Measurements from ENCODE around the gene DNAJA3. TPM values are rescaled to one million over a fixed set of nuclear protein-coding genes. Genes with fewer than 3 reads are reported as not detected.

DNAJA3 gene
- total RNA-seq, 1 donor from 2014 or later: 42.8 TPM

- FAIRE-seq (no peak), DNase-seq (ENCODE audit: low spot score in 2 of 2) (no peak)
These were observed 42.2 kb downstream of the DNAJA3 start for GRCh38 chr16:4467916-4468315.

GRCh38 chr16:4468972-4469371, 43.3 kb downstream of the DNAJA3 start:
- DNase-seq (ENCODE audit: low spot score in 2 of 2) (no peak), FAIRE-seq (no peak)

GRCh38 chr16:4471869-4472268, 46.2 kb downstream of the DNAJA3 start:
- FAIRE-seq (no peak), DNase-seq (ENCODE audit: low spot score in 2 of 2) (no peak)

GRCh38 chr16:4472880-4473279, 47.2 kb downstream of the DNAJA3 start:
- FAIRE-seq (no peak), DNase-seq (ENCODE audit: low spot score in 2 of 2) (no peak)

- no peak for FAIRE-seq
- DNase-seq (ENCODE audit: low spot score in 2 of 2): peak; percentile 78 to 85
These were observed 48.7 kb downstream of the DNAJA3 start, which contains the start of gene NMRAL1 for GRCh38 chr16:4474192-4474961. TSS of gene NMRAL1 (minus strand) at chr16:4474625. CDS start at chr16:4474132, 493 bp downstream.

- peak; percentile 97 for DNase-seq (ENCODE audit: low spot score in 2 of 2)
- no peak for FAIRE-seq
These were observed 50.5 kb downstream of the DNAJA3 start, which contains the start of gene HMOX2 for GRCh38 chr16:4475880-4476788. TSS of gene HMOX2 (plus strand) at chr16:4476398. CDS start at chr16:4505525, 29,127 bp downstream.

- DNase-seq (ENCODE audit: low spot score in 2 of 2): no peak
- FAIRE-seq: no peak
These were observed 52.3 kb downstream of the DNAJA3 start for GRCh38 chr16:4477966-4478365.

GRCh38 chr16:4481526-4481925, 55.9 kb downstream of the DNAJA3 start:
- FAIRE-seq: no peak
- no peak for DNase-seq (ENCODE audit: low spot score in 2 of 2)

- FAIRE-seq: no peak
These were observed 56.3 kb downstream of the DNAJA3 start for GRCh38 chr16:4481963-4482362.

GRCh38 chr16:4486126-4486893, 60.6 kb downstream of the DNAJA3 start:
- no peak for FAIRE-seq
- no peak for DNase-seq (ENCODE audit: low spot score in 2 of 2)

More at GRCh38 chr16:4481963-4482362, 56.3 kb downstream of the DNAJA3 start:
- DNase-seq (ENCODE audit: low spot score in 2 of 2): no peak

- DNase-seq (ENCODE audit: low spot score in 2 of 2) (no peak), FAIRE-seq (no peak)
These were observed 62.4 kb downstream of the DNAJA3 start for GRCh38 chr16:4487955-4488498.

- DNase-seq (ENCODE audit: low spot score in 2 of 2) (no peak), FAIRE-seq (no peak)
These were observed 62.9 kb downstream of the DNAJA3 start for GRCh38 chr16:4488499-4488967.

GRCh38 chr16:4489030-4489429, 63.4 kb downstream of the DNAJA3 start:
- FAIRE-seq (no peak), DNase-seq (ENCODE audit: low spot score in 2 of 2) (no peak)

- DNase-seq (ENCODE audit: low spot score in 2 of 2) (no peak), FAIRE-seq (no peak)
These were observed 66.2 kb downstream of the DNAJA3 start for GRCh38 chr16:4491898-4492297.

- FAIRE-seq (no peak), DNase-seq (ENCODE audit: low spot score in 2 of 2) (no peak)
These were observed 69.2 kb downstream of the DNAJA3 start for GRCh38 chr16:4494746-4495490.

GRCh38 chr16:4495766-4496165, 70.1 kb downstream of the DNAJA3 start:
- FAIRE-seq (no peak), DNase-seq (ENCODE audit: low spot score in 2 of 2) (no peak)

GRCh38 chr16:4496305-4496704, 70.6 kb downstream of the DNAJA3 start:
- DNase-seq (ENCODE audit: low spot score in 2 of 2) (no peak), FAIRE-seq (no peak)

GRCh38 chr16:4498546-4499195, 73.0 kb downstream of the DNAJA3 start:
- DNase-seq (ENCODE audit: low spot score in 2 of 2) (no peak), FAIRE-seq (no peak)

GRCh38 chr16:4499196-4499555, 73.5 kb downstream of the DNAJA3 start:
- DNase-seq (ENCODE audit: low spot score in 2 of 2): no peak
- FAIRE-seq: no peak
